Immature natural killer cell (primary cell): ENCODE measurements around the gene MLANA. TPM values are rescaled to one million over a fixed set of nuclear protein-coding genes. Genes with fewer than 3 reads are reported as not detected.

ENCODE experiments used
- DNase-seq, 3 donors: peaks; one replicate each; pipeline ENCODE4 v3.0.0; 2022; ENCODE audit warnings: mixed read lengths in 1 of 3
- H3K27ac Mint-ChIP-seq, 6 donors: one replicate each; pipeline ENCODE4 v1.8.0; 2020; ENCODE audit warnings: mixed read lengths in 6 of 6, mild to moderate bottlenecking in 5 of 6, inconsistent platforms in 4 of 6, moderate library complexity in 3 of 6
- H3K27me3 Mint-ChIP-seq, 3 donors: one replicate each; pipeline ENCODE4 v1.8.0; 2020 to 2021; ENCODE audit warnings: low read depth in 3 of 3, mild to moderate bottlenecking in 3 of 3, mixed read lengths in 3 of 3, moderate library complexity in 3 of 3, inconsistent platforms in 1 of 3
- H3K36me3 Mint-ChIP-seq, 3 donors: one replicate each; pipeline ENCODE4 v1.8.0; 2020; ENCODE audit warnings: mixed read lengths in 3 of 3, inconsistent platforms in 2 of 3, mild to moderate bottlenecking in 2 of 3
- H3K4me1 Mint-ChIP-seq, 2 donors: one replicate each; pipeline ENCODE4 v1.8.0; 2020; ENCODE audit warnings: inconsistent platforms in 2 of 2, mild to moderate bottlenecking in 2 of 2, mixed read lengths in 2 of 2, moderate library complexity in 1 of 2
- H3K4me3 Mint-ChIP-seq, 5 donors: one replicate each; pipeline ENCODE4 v1.8.0; 2020; ENCODE audit warnings: mild to moderate bottlenecking in 5 of 5, mixed read lengths in 5 of 5, inconsistent platforms in 3 of 5, moderate library complexity in 3 of 5
- H3K9me3 Mint-ChIP-seq, 6 donors: one replicate each; pipeline ENCODE4 v1.8.0; 2020; ENCODE audit warnings: mild to moderate bottlenecking in 6 of 6, mixed read lengths in 6 of 6, inconsistent platforms in 4 of 6, moderate library complexity in 3 of 6
- polyA plus RNA-seq, 3 donors: library from polyadenylated mRNA; unstranded; fragments of 300-500 nt; fragmentation: Illumina TruSeq; gene quantifications; one replicate each; pipeline ENCODE4 v1.2.3, GENCODE V29; 2021

MLANA gene
- polyA plus RNA-seq, 3 donors from 2014 or later = 0.27 TPM; not detected in 2

GRCh38 chr9:5854063-5854790, 36.5 kb upstream of the MLANA start:
- DNase-seq = no peak
- H3K36me3 Mint-ChIP-seq = peaks cover 6 to 20% (median 18%) of the 10 kb centered on the region in 3 donors
- H3K27me3 Mint-ChIP-seq = peaks cover 0 to 2% (median 0%) of the 10 kb centered on the region in 3 donors
- peak overlapping the region; percentile 57 to 89 (median 82) for H3K27ac Mint-ChIP-seq
- peaks cover 55 to 66% of the 10 kb centered on the region in 2 donors for H3K4me1 Mint-ChIP-seq
- peak overlapping the region in 4 of 5 donors; percentile 2 to 30 (median 12) for H3K4me3 Mint-ChIP-seq
- H3K9me3 Mint-ChIP-seq = no peaks in the 10 kb centered on the region

- DNase-seq = no peak
- H3K36me3 Mint-ChIP-seq = peaks cover 16 to 27% (median 26%) of the 10 kb centered on the region in 3 donors
- H3K4me3 Mint-ChIP-seq = no peak overlapping the region
- H3K9me3 Mint-ChIP-seq = no peaks in the 10 kb centered on the region
- no peaks in the 10 kb centered on the region for H3K27me3 Mint-ChIP-seq
- no peak overlapping the region for H3K27ac Mint-ChIP-seq
- peaks cover 20 to 29% of the 10 kb centered on the region in 2 donors for H3K4me1 Mint-ChIP-seq
These were observed 32.8 kb upstream of the MLANA start for GRCh38 chr9:5857928-5858327.

- no peaks in the 10 kb centered on the region for H3K27me3 Mint-ChIP-seq
- DNase-seq = no peak
- H3K4me1 Mint-ChIP-seq = peaks cover 11 to 20% of the 10 kb centered on the region in 2 donors
- H3K9me3 Mint-ChIP-seq = no peaks in the 10 kb centered on the region
- H3K27ac Mint-ChIP-seq = no peak overlapping the region
- peaks cover 16 to 25% (median 23%) of the 10 kb centered on the region in 3 donors for H3K36me3 Mint-ChIP-seq
- H3K4me3 Mint-ChIP-seq = no peak overlapping the region
These were observed 31.9 kb upstream of the MLANA start for GRCh38 chr9:5858833-5859232.

- Mint-ChIP-seq H3K27me3 (peaks cover 0 to 2% (median 0%) of the 10 kb centered on the region in 3 donors), H3K4me3 (no peak overlapping the region)
These were observed 27.5 kb upstream of the MLANA start for GRCh38 chr9:5863092-5863746.

GRCh38 chr9:5864446-5864845, 26.2 kb upstream of the MLANA start:
- Mint-ChIP-seq H3K4me1 (peaks cover 2 to 4% of the 10 kb centered on the region in 2 donors), H3K4me3 (no peak overlapping the region), H3K27ac (no peak overlapping the region), H3K36me3 (peaks cover 18 to 32% (median 19%) of the 10 kb centered on the region in 3 donors), H3K27me3 (peaks cover 0 to 2% (median 0%) of the 10 kb centered on the region in 3 donors), H3K9me3 (no peaks in the 10 kb centered on the region)
- no peak for DNase-seq

More at GRCh38 chr9:5863092-5863746, 27.5 kb upstream of the MLANA start:
- peaks cover 15 to 37% (median 24%) of the 10 kb centered on the region in 3 donors for H3K36me3 Mint-ChIP-seq
- H3K4me1 Mint-ChIP-seq = peaks cover under 1 to 2% of the 10 kb centered on the region in 2 donors
- no peak for DNase-seq
- no peak overlapping the region for H3K27ac Mint-ChIP-seq
- H3K9me3 Mint-ChIP-seq = no peaks in the 10 kb centered on the region

GRCh38 chr9:5866272-5866671, 24.4 kb upstream of the MLANA start:
- no peak for DNase-seq
- peaks cover 4 to 12% of the 10 kb centered on the region in 2 donors for H3K4me1 Mint-ChIP-seq
- H3K27ac Mint-ChIP-seq = no peak overlapping the region
- H3K27me3 Mint-ChIP-seq = peaks cover 0 to 2% (median 0%) of the 10 kb centered on the region in 3 donors
- H3K36me3 Mint-ChIP-seq = peaks cover 16 to 31% (median 23%) of the 10 kb centered on the region in 3 donors
- no peak overlapping the region for H3K4me3 Mint-ChIP-seq
- H3K9me3 Mint-ChIP-seq = no peaks in the 10 kb centered on the region

- Mint-ChIP-seq H3K9me3 (no peaks in the 10 kb centered on the region), H3K4me3 (no peak overlapping the region), H3K27ac (no peak overlapping the region), H3K36me3 (peaks cover 13 to 28% (median 20%) of the 10 kb centered on the region in 3 donors), H3K27me3 (peaks cover 0 to 2% (median 0%) of the 10 kb centered on the region in 3 donors), H3K4me1 (peaks cover 4 to 12% of the 10 kb centered on the region in 2 donors)
- DNase-seq = no peak
These were observed 24.0 kb upstream of the MLANA start for GRCh38 chr9:5866685-5867084.

- Mint-ChIP-seq H3K27me3 (peaks cover 0 to 2% (median 0%) of the 10 kb centered on the region in 3 donors), H3K9me3 (no peaks in the 10 kb centered on the region), H3K4me3 (no peak overlapping the region), H3K27ac (no peak overlapping the region), H3K4me1 (peaks cover 13 to 23% of the 10 kb centered on the region in 2 donors), H3K36me3 (peaks cover 13 to 33% (median 24%) of the 10 kb centered on the region in 3 donors)
- DNase-seq = no peak
These were observed 22.5 kb upstream of the MLANA start for GRCh38 chr9:5868235-5868634.

- Mint-ChIP-seq H3K9me3 (no peaks in the 10 kb centered on the region), H3K4me3 (no peak overlapping the region), H3K27me3 (peaks cover 0 to 2% (median 0%) of the 10 kb centered on the region in 3 donors), H3K27ac (no peak overlapping the region), H3K4me1 (peaks cover 25 to 35% of the 10 kb centered on the region in 2 donors), H3K36me3 (peaks cover 13 to 27% (median 24%) of the 10 kb centered on the region in 3 donors)
- DNase-seq = no peak
These were observed 21.2 kb upstream of the MLANA start for GRCh38 chr9:5869315-5870019.

- Mint-ChIP-seq H3K4me1 (peaks cover 31 to 40% of the 10 kb centered on the region in 2 donors), H3K27me3 (peaks cover 0 to 2% (median 0%) of the 10 kb centered on the region in 3 donors), H3K9me3 (no peaks in the 10 kb centered on the region), H3K36me3 (peaks cover 13 to 24% (median 23%) of the 10 kb centered on the region in 3 donors), H3K4me3 (no peak overlapping the region), H3K27ac (no peak overlapping the region)
- no peak for DNase-seq
These were observed 20.7 kb upstream of the MLANA start for GRCh38 chr9:5870020-5870339.

- peaks cover 38 to 47% of the 10 kb centered on the region in 2 donors for H3K4me1 Mint-ChIP-seq
- no peak overlapping the region for H3K4me3 Mint-ChIP-seq
- peaks cover 13 to 24% (median 23%) of the 10 kb centered on the region in 3 donors for H3K36me3 Mint-ChIP-seq
- peaks cover 0 to 2% (median 0%) of the 10 kb centered on the region in 3 donors for H3K27me3 Mint-ChIP-seq
- no peak for DNase-seq
- H3K27ac Mint-ChIP-seq = peak overlapping the region in 2 of 6 donors; percentile 2 to 21
- H3K9me3 Mint-ChIP-seq = no peaks in the 10 kb centered on the region
These were observed 20.0 kb upstream of the MLANA start for GRCh38 chr9:5870691-5871090.

GRCh38 chr9:5871785-5872184, 18.9 kb upstream of the MLANA start:
- DNase-seq = no peak
- peaks cover 8 to 25% (median 22%) of the 10 kb centered on the region in 3 donors for H3K36me3 Mint-ChIP-seq
- no peaks in the 10 kb centered on the region for H3K9me3 Mint-ChIP-seq
- peaks cover 47 to 58% of the 10 kb centered on the region in 2 donors for H3K4me1 Mint-ChIP-seq
- H3K27ac Mint-ChIP-seq = peak overlapping the region in 1 of 6 donors; percentile 31
- H3K27me3 Mint-ChIP-seq = peaks cover 0 to 2% (median 0%) of the 10 kb centered on the region in 3 donors
- no peak overlapping the region for H3K4me3 Mint-ChIP-seq

- no peak for DNase-seq
- H3K27me3 Mint-ChIP-seq = peaks cover 0 to 2% (median 0%) of the 10 kb centered on the region in 3 donors
- no peaks in the 10 kb centered on the region for H3K9me3 Mint-ChIP-seq
- H3K4me3 Mint-ChIP-seq = no peak overlapping the region
- peaks cover 47 to 64% of the 10 kb centered on the region in 2 donors for H3K4me1 Mint-ChIP-seq
- peaks cover 8 to 20% (median 19%) of the 10 kb centered on the region in 3 donors for H3K36me3 Mint-ChIP-seq
- peak overlapping the region in 3 of 6 donors; percentile 35 to 62 (median 39) for H3K27ac Mint-ChIP-seq
These were observed 18.2 kb upstream of the MLANA start for GRCh38 chr9:5872511-5872910.
